DMS79 (cell line): ENCODE results near the gene FZD10.

ENCODE experiments used
- DNase-seq: peaks from one replicate; lab custom pipeline; 2025; lab: John Stamatoyannopoulos, UW

Gene FZD10

GRCh38 chr12:130213249-130213648 is 51.0 kb downstream of the FZD10 start:
- DNase-seq = no peak

DNA sequence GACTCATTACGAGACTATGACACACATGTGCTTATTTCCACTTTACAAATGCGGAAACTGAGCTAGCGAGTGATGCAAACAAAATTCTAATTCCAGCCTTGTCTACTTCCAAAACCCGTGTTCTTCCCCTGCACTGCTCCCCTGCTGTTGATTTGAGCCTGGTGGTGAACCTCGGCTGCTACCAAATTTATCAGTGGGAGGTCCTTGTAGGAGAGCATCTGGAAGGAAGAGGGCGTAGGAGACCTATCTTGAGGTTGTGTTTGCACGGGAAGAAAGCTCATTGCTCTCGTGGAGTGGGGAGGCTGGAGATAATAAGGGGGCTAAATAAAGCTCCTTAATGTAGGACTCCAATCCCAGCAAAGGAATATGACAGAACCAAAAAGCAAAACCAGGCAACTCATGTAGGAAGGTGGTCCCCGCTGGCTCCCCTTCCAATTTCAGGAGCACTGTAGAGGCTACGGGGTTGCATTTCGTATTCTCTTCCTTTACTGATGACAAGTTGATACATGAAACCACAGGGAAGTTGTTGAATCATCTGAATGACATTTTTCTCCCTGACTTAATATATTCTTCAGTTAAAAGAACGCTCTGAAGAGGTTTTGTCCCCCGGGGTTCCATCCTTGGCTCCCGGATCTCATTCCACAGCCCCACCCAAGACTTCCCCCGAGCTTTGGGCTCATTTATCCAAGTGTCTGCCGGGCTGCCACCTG is 52.6 kb downstream of the FZD10 start:
- DNase-seq = no peak
